GM18502 (cell line): ENCODE measurements around the gene NR3C2.
"Not testable (repeated sequence)": the region's sequence is repeated elsewhere in the genome, so short reads cannot be mapped to it uniquely, and the experiment has no call there.

Experiments
- ATAC-seq: cut with Tn5 transposase; IDR thresholded peaks from one replicate; pipeline ENCODE4 v1.9.1; 2021; ENCODE audit warnings: mild to moderate bottlenecking; ENCODE audit not compliant: unreplicated experiment, poor library complexity

The NR3C2 gene

DNA sequence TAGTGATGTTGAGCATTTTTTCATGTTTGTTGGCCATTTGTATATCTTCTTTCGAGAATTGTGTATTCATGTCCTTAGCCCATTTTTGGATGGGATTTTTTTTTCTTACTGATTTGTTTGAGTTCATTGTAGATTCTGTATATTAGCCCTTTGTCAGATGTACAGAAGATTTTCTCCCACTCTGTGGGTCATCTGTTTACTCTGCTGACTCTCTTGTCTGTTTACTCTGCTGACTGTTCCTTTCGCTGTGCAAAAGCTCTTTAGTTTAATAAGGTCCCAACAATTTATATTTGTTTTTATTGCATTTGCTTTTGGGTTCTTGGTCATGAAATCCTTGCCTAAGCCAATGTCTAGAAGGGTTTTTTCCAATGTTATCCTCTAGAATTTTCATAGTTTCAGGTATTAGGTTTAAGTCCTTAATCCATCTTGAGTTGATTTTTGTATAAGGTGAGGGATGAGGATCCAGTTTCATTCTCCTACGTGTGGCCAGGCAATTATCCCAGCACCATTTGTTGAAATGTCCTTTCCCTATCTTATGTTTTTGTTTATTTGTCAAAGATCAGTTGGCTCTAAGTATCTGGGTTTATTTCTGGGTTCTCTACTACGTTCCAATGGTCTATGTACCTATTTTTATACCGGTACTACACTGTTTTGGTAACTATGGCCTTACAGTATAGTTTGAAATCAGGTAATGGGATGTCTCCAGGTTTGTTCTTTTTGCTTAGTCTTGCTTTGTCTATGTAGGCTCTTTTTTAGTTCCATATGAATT lies 254.6 kb downstream of the NR3C2 start:
- ATAC-seq: not testable (repeated sequence)

DNA sequence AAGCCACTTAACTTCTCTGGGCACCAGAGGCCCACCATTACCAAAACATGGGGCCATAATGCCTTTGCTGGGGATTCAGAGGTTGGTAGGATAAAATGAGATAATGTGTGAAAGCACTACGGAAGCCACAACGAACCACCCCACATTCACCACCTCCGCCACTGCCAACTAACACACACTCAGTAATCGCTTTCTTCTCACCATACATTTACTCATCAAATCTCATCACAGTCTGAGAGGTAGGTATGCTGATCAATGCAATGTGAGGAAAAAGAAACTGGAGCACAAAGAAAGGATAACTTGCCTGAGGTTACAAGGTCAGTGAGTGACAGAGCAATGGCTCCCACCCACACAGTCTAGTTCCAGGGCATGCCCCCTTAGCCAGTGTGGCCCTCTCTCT lies 257.3 kb downstream of the NR3C2 start:
- ATAC-seq: no peak

GRCh38 chr4:148182230-148182911 lies 259.8 kb downstream of the NR3C2 start:
- no peak for ATAC-seq

- no peak for ATAC-seq
Measured at GRCh38 chr4:148173397-148174017, 268.7 kb downstream of the NR3C2 start.

- no peak for ATAC-seq
Measured at GRCh38 chr4:148171596-148171995, 270.6 kb downstream of the NR3C2 start.

DNA sequence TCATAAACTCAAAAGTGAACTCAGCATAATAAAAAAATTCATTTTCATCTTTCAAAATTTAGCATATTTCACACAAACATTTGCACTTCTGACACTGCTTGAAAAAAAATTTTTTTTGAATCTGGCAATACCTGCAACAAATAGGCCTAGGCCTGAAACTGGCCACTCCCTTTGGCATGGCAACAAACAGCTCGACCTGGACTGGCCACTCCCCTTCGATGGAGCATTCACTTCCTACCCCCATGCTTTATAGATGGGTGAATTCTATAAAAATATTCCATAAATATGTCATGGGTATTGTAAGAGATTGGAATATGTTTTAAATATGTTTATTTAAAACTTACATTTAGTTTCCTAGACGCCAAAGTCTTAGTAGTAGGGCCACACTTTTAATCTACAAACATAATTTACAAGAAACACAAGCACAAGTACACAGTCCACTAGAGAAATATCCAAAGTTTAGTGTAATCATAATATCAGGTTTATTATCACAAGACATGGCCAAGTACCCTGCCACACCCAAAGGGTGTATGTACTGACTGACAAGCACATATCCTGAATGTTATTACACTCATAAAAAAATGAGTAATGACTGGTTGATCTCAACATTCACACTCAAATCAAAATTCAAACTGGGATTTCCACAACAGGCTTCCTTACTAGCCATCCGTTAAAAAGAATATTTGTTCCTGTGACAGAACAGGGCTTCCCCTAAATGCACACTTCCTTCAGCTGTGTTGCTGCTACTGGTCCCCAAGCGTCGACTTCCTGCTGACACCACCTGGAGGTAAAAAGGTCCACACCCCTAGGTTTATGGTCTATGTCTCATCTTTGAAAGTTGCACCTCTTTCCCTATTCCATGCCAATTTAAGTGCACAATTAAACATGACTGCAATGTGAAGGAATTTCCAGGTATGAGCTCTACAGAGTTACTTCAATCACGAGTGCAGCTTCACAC lies 271.5 kb downstream of the NR3C2 start:
- no peak for ATAC-seq

GRCh38 chr4:148166132-148166591 lies 276.1 kb downstream of the NR3C2 start:
- no peak for ATAC-seq

GRCh38 chr4:148164557-148164956 lies 277.7 kb downstream of the NR3C2 start:
- no peak for ATAC-seq

DNA sequence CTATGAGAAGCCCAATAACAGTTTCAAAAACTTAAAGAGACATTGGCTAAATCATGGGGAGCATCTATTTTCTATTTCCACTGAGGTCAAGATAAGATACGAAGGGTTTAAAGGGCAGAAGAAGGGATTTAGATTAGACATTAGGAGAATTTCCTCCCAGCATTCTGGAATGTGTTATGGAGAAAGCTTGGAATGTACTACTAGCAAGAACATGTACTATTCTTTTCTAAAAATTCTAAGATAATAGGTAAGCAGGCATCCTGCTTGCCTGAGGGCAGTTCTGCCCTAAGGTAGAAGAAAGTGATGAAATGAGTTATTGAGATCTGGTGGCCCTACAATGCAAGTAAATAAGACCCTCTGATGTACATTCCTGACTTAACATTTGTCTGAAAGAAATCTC lies 279.2 kb downstream of the NR3C2 start:
- no peak for ATAC-seq

DNA sequence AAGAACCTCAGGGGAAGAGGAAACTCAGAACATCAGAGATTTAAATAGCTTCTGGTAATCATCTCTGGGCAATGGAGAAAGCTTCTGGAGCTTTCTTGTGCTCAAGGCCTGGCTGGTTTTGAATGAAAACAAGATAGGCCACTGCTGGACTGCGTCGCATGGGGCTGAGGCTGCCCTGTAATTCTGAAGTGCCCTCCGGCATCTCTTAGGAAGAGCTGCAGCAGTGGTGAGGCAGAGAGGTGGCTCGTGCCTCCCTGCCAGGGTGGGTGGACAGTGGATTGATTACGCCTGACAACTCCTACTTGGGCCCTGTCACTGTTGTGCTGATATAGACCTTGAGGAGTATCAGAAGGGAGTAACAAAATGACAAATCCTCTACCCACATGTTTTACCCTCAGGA lies 279.7 kb downstream of the NR3C2 start:
- ATAC-seq: no peak

- no peak for ATAC-seq
Measured at GRCh38 chr4:148161601-148162000, 280.6 kb downstream of the NR3C2 start.

GRCh38 chr4:148159793-148160192 lies 282.4 kb downstream of the NR3C2 start:
- ATAC-seq: no peak

GRCh38 chr4:148154769-148155168 lies 287.4 kb downstream of the NR3C2 start:
- no peak for ATAC-seq

GRCh38 chr4:148152868-148153625 lies 289.2 kb downstream of the NR3C2 start:
- no peak for ATAC-seq

DNA sequence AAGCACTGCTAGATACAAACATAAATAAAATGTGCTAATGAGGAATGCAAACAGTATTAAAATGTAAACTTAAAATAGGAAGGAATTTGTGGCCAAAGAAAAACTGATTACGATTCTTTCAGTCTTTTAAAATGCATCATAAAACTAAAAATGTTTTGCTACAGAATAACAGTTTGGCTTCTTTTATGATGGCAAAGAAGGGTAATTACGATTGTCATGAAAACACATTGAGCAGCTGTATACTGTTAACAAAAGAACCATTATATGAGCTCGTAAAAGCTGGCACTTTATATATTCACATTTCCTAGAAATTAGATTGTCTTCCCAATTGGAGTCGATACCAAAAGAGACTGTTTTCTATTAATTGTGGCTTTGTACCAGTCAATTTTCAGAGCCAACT lies 290.4 kb downstream of the NR3C2 start:
- no peak for ATAC-seq

DNA sequence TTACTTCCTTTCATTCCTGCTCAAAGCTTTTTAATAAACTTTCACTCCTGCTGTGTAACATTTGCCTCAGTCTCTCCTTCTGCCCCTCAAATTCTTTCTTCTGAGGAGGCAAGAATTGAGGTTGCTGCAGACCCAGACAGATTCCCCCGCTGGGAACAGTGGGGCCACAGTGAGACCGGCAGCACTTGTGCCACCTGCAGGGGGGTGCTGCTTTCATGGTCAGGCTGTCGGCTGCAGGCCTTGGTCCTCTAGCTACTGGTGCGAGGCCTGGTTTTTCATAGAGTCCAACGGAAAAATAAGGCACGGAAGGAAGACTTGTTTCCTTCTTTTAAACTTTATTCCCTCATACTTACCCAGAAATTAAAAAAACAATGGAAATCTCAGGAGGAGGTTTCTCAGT lies 296.7 kb downstream of the NR3C2 start:
- no peak for ATAC-seq

DNA sequence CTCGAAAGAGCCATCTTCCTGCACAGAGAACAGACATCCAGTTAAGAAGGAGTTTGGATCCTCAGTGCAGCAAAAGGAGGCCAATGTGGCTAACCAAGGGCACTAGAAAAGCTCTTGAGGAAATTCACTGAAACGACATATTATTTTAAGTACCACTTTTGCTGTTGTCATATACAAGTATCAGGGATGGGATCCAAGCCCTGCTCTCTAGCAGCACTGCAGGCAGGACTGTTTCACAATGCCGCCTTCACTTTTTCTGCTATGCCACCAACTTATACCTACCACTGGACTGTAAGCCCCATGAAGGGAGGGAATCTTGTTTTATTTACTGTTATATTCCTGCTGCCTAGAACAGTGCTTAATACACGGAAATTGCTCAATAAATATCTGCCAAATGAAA lies 299.0 kb downstream of the NR3C2 start:
- ATAC-seq: no peak

GRCh38 chr4:148141501-148141900 lies 300.7 kb downstream of the NR3C2 start:
- no peak for ATAC-seq

DNA sequence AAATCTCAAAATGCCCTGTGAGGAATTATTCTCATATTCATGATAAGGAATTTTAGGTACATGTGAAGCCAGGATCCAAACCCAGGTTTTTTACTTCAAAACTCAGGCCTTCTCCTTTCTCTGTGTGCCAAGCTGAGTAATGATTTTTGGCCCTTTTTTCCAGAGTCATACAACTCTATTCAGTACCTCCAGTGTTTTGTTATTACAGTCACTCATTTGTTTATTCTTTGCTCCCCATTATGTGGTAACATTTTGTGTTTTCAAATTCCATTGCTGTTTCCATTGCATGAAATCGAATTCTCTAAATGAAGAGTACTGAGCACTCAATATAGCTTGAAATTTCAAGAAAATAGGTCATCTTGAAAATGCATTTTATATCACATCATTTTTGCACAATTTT lies 315.4 kb downstream of the NR3C2 start:
- ATAC-seq: no peak

GRCh38 chr4:148124512-148124911 lies 317.7 kb downstream of the NR3C2 start:
- no peak for ATAC-seq
